ENCODE data around the gene MGAT3. TPM values are rescaled to one million over a fixed set of nuclear protein-coding genes. Genes with fewer than 3 reads are reported as not detected.

MGAT3 gene
- total and polyA plus RNA-seq, 2 of the 13 experiments (the other 11 are each of a cell fraction or from before 2014, with no cell fraction given) = 0.11 to 0.15 TPM

GRCh38 chr22:39519681-39520225, 62.9 kb downstream of the MGAT3 start (continued):
- no peak for TF ChIP-seq DMTF1 (CRISPR knock-in tag; IDR thresholded peaks at IDR 0.05)
- TF ChIP-seq ARHGAP35 (CRISPR knock-in tag; IDR thresholded peaks at IDR 0.05; ENCODE audit: borderline replicate concordance) = no peak; the same call in 1 of the 2 replicates

- POLR2A ChIA-PET = interaction anchor here (0.8 to 3.0 kb wide), 27 partner anchors 10 to 815 kb away, joined by 3 to 118 read pairs (median 7); partner anchors contain the start of genes GTPBP1, MIEF1, RPL3 and RPS19BP1
- Histone ChIP-seq H3K27ac (ENCODE audit: extremely low read length, insufficient read depth, low read length) (peak within 1 kb of the TSS; percentile 100), H2AFZ (ENCODE audit: low read length) (peak within 1 kb of the TSS; percentile 94), H3K4me3 (replicated peaks in 1 of 3; ENCODE audit: insufficient read depth in 1 of 3, low read depth in 2 of 3, low read length in 3 of 3) (peak within 1 kb of the TSS; percentile 98 to 100 (median 100)), H3K27me3 (ENCODE audit: control insufficient read depth in 1 of 2, insufficient read depth in 2 of 2, low read length in 2 of 2) (no peaks in the 10 kb centered on the region; a peak in 1 of 5 replicates), H4K20me1 (ENCODE audit: insufficient read depth, low read length) (peaks cover 44% of the 10 kb centered on the region), H3K4me2 (ENCODE audit: low read depth, low read length) (peak within 1 kb of the TSS; percentile 98), H3K36me3 (replicated peaks in 1 of 2; ENCODE audit: control insufficient read depth in 1 of 2, insufficient read depth in 2 of 2, low read length in 2 of 2) (peaks cover 17 to 36% of the 10 kb centered on the region in 2 experiments), H3K9me3 (ENCODE audit: low read length) (no peaks in the 10 kb centered on the region), H3K79me2 (ENCODE audit: insufficient read depth, low read length) (peaks cover 40% of the 10 kb centered on the region), H3K4me1 (ENCODE audit: insufficient read depth, low read length) (peaks cover 52% of the 10 kb centered on the region), H3K9ac (ENCODE audit: insufficient read depth, low read depth, low read length) (peak within 1 kb of the TSS; percentile 100)
- DNase-seq (ENCODE audit: low spot score) (no peak), ATAC-seq (peak; percentile 3; the same call in 2 of the 3 replicates), FAIRE-seq (no peak)
- WGBS (ENCODE audit: low lambda C conversion rate) = 0% methylated on average over 25 of the region's 86 CpGs
- intact Hi-C loops (cut with micrococcal nuclease; ENCODE audit: unreplicated experiment) = loop anchor here (2.0 kb wide), 1 partner anchor 18 kb away; the partner anchor contains the start of gene MIEF1
- CTCF ChIA-PET (ENCODE audit: low intra/inter-chr PET ratio, low total read pairs) = interaction anchor here (1.7 kb wide), 1 partner anchor 24 kb away, joined by 5 read pairs; no protein-coding TSS in a partner anchor
- TSS peak; percentile 68 for BruUV-seq (replicated peaks)
- in situ Hi-C loops (cut with HindIII; ENCODE audit: extremely low pct_ligation_motif_present, low pct_unique_long_range_greater_than_20kb) = no loop called here
- peak; percentile 43; the same call in 1 of the 2 replicates for TF ChIP-seq ZNF431 (CRISPR knock-in tag; IDR thresholded peaks at IDR 0.05; ENCODE audit: borderline replicate concordance, low read depth)
- TF ChIP-seq DNMT3B (CRISPR knock-in tag; conservative IDR thresholded peaks at IDR 0.05) = no peak
- TF ChIP-seq ZNF510 (CRISPR knock-in tag; IDR thresholded peaks at IDR 0.05; ENCODE audit: low read depth) = peak; percentile 90; the same call in 1 of the 2 replicates
- TF ChIP-seq ZNF784 (CRISPR knock-in tag; IDR thresholded peaks at IDR 0.05; ENCODE audit: borderline replicate concordance) = peak; percentile 28; the same call in 1 of the 2 replicates
- no peak for TF ChIP-seq NR1H2 (CRISPR knock-in tag; IDR thresholded peaks at IDR 0.05; ENCODE audit: borderline replicate concordance, low read depth)
- TF ChIP-seq ZBTB14 (CRISPR knock-in tag; IDR thresholded peaks at IDR 0.05) = peak; percentile 29; the same call in 1 of the 2 replicates
- peak; percentile 69; the same call in 1 of the 2 replicates for TF ChIP-seq ZBTB3 (CRISPR knock-in tag; IDR thresholded peaks at IDR 0.05; ENCODE audit: borderline replicate concordance, low read depth)
- TF ChIP-seq CREB3 (CRISPR knock-in tag; IDR thresholded peaks at IDR 0.05) = peak; percentile 81
- peak in 1 of 2 experiments; percentile 87; a peak in 2 of 4 replicates for TF ChIP-seq KLF16 (CRISPR knock-in tag; IDR thresholded peaks at IDR 0.05)
- no peak for TF ChIP-seq SETDB1 (CRISPR knock-in tag; IDR thresholded peaks at IDR 0.05; ENCODE audit: borderline replicate concordance)
- no peak for TF ChIP-seq ZKSCAN5 (CRISPR knock-in tag; IDR thresholded peaks at IDR 0.05)
- TF ChIP-seq SPEN (CRISPR knock-in tag; IDR thresholded peaks at IDR 0.05; ENCODE audit: low read depth) = peak; percentile 18
These were observed 63.7 kb downstream of the MGAT3 start, which contains the start of gene ATF4 for GRCh38 chr22:39520226-39521105. Gene ATF4 (plus strand): TSS chr22:39520562. CDS start chr22:39521446, 884 bp downstream.
